Stimulated activated CD8-positive, alpha-beta memory T cell treated with anti-CD3 and anti-CD28 coated beads, Interleukin-15, amount 100 ng/mL, for 48 hours (primary cell): ENCODE results near the gene NPIPA3.
"Not testable (repeated sequence)": the region's sequence is repeated elsewhere in the genome, so short reads cannot be mapped to it uniquely, and the experiment has no call there.

Experiments used
- DNase-seq, 2 donors: peaks; one replicate each; pipeline ENCODE4 v3.0.0-alpha.2; 2020; ENCODE audit warnings: low read depth in 2 of 2

Gene NPIPA3

GRCh38 chr16:14742273-14743128, 39.3 kb downstream of the NPIPA3 start, which contains the start of gene NPIPA2:
Gene NPIPA2, plus strand, starts transcription at chr16:14742533. Its CDS starts 5,533 bp downstream, at chr16:14748066.
- not testable (repeated sequence) for DNase-seq

- not testable (repeated sequence) for DNase-seq
These were observed 70.4 kb downstream of the NPIPA3 start for GRCh38 chr16:14773654-14774053.

- DNase-seq, result not testable (repeated sequence)
These were observed 72.4 kb downstream of the NPIPA3 start for GRCh38 chr16:14775624-14776023.
